GM19455 (cell line): Measurements from ENCODE around the gene SPO11.
A peak's percentile ranks its signal among the peaks of the same experiment; 100 is the strongest.

Source experiments
- ATAC-seq: cut with Tn5 transposase; IDR thresholded peaks from one replicate; pipeline ENCODE4 v1.9.1; 2021; ENCODE audit not compliant: unreplicated experiment

The SPO11 gene

GRCh38 chr20:57374931-57375651 lies 45.5 kb downstream of the SPO11 start:
- no peak for ATAC-seq

DNA sequence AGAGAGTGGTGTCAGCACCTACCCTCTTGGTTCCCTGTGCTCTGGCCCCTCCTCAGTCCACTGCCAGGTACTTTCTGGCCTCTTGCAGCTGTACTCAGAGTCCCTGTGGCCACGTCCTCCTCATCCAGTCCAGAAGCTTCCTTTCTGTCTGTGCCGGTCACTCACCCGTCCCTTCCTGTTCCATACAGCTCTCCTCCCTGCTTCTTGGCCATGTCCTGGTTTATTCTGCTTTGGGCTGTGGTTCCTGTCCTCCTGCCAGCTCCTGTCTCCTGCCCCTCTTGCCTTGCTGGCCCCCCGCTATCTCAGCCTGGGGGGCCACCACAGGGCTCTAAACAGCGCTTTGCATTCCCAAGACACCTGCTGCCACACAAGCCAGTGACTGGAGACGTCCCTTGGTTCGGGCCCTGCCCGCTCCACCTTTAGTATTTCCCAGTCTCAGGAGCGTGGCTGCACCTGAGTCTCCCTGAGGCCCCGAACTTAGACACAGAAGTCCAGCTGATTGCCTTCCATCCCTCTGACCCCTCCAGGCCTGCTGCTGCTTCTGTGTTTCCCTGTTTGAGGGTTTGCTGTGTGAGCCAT lies 46.1 kb downstream of the SPO11 start:
- ATAC-seq, result no peak

DNA sequence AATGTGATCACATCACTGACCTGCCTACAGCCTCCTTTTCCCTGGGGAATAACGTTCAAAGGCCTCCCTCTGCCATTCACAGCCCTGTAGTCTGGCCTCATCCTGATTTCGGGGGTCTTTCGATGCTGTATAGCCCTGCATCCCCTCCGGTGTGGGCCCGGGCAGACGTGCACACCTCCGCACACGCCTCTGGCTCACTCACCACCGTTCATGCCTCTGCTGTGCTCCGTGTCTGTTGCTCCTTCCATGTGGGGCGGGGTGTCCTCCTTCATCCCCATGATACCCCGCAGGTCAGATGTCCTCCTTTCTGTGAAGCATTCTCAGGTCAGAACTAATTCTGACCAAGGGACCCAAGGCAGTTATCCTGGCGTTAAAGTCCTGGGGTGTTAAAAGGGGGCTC lies 47.7 kb downstream of the SPO11 start:
- no peak for ATAC-seq

DNA sequence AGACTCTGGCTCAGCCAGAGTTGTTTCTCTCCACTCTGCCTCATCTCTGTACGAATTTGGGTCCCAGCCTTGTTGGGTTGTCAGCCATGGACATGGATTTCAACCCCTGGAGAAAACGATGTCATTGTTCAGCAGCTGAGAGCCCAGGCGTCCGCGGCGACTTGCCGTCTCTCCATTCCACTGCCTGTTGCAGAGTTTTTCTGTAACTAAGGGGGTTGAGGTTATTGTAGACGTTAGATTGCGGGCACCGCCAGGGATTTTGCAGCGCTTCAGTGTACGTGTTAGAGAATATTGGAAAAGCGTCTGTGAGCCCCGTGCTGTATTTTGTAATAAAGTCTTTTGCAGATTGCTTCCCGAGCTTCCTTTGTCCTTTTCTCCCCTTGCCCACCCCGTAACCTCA lies 48.5 kb downstream of the SPO11 start:
- ATAC-seq, result no peak

DNA sequence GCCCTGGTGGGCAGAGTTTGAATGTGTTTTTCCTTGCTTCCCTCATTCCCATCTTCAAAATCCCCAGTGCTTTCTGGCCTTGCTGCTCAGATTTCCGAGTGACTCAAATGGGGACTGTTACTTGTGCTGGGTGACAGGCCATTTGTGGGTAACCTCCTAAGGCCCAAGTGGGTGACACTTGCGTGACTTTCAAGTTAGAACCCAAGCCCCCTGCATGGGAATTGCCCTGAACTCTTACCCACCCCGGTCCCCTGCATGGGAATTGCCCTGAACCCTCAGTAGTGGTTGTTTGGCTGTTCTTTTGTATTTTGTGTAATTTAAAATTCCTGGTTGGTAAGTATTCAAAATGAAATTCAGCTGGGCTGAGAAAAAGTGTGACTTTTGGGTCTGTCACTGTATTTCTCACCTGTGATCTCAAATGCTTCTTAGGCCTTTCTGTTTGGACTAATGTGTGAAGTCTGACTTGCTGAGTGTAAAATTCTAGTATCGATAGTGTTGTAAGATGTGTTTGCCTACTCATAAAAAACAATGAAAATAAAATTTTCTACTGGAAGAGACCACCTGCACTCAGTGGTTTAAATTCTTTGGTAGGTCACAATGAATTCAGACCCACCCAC lies 49.2 kb downstream of the SPO11 start:
- no peak for ATAC-seq

- no peak for ATAC-seq
Observed at GRCh38 chr20:57379263-57379647, 49.7 kb downstream of the SPO11 start.

DNA sequence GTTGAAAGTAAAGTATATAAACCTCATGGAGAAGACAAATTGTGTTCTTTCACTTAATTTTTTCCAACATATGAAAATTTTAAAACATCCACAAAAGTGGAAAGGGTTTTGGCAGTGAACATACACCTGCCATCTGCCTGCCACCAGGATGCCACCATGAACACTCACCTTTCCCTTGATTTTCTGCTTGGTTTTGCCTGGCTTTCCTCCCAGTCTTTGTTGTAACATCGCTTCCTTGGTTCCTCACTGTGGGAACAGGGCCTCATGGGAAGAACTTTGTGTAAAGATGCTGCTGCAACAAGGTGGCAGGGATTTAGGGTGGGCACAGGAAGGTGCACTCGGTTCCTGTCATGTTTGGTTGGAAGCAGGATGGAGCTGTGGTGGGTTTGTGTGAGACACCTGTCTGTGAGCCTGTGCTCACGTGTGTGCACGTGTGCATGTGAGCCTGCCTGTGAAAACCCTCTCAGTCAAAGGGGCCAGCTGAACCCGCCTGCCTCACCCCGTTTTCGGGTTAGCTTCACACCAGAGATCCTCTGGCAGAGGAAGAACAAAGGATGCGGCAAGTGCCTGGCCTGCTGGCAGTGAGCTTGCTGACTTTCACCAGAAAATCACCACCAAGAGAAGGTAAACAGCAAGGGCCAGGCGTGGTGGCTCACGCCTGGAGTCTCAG lies 50.6 kb downstream of the SPO11 start:
- ATAC-seq, result no peak

DNA sequence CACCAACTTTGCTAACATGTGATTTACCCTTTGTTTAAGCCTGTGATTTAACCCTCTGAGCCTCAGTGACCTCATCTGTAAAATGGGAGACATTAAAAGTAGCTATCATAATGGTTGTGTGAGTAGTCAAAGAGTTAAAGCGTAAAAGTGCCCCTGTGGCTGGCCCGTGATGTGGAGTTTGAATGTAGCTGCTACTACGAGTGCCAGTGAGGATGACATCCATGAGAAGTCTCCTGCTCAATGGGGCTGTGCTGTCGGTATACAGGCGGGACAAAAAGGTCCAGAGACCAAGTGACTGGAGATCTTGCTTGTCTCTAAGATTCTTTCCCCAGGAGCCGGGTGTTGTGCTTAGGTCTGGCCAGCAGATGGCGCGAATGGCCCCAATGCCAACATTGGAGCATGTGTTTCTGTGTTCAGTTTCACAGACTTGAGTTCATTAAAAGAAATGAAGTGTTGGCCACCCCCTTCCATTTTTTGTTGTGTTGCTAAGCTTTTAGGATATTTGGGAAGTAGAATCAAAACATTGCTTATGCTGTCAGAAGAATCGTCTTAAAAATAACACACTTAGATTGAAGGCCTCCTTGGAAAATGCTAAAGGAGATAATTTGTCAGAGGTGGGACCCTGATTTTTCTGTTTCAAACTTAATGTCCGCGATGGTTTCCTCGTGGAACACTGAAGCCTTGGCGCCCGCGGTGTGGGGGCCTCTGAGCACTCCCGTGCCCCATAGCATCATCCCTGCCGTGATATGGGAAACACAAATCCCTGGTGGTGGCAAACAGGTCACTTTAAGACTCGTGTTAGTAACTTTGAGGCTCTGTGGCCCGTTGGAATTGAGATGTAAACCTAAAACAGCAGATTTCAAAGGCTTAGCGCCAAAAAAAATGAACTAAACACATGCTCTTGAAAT lies 52.2 kb downstream of the SPO11 start:
- ATAC-seq, result no peak

DNA sequence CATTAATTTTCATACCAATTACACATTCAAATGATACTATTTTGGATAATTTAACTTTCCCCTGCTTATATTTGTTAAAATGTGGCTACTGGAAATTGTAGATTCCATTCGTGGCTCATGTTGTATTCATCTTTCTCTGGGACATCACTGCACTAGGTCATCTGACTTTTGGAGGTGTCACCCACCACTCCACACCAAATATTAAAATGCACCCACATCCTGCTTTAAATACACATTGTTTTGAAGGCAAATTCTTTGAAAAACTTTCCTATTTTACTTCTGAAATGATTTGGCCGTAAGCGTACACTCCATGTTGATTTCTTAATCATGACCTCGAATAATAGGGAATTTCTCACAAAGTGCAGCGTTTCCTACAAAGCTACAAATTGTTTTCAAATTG lies 52.9 kb downstream of the SPO11 start:
- no peak for ATAC-seq

GRCh38 chr20:57383447-57384347 lies 54.1 kb downstream of the SPO11 start:
- no peak for ATAC-seq

GRCh38 chr20:57384486-57384885 lies 54.9 kb downstream of the SPO11 start:
- ATAC-seq, result no peak

GRCh38 chr20:57384953-57385761 lies 55.6 kb downstream of the SPO11 start:
- ATAC-seq, result no peak

- ATAC-seq, result no peak
Observed at GRCh38 chr20:57385940-57386339, 56.3 kb downstream of the SPO11 start.

DNA sequence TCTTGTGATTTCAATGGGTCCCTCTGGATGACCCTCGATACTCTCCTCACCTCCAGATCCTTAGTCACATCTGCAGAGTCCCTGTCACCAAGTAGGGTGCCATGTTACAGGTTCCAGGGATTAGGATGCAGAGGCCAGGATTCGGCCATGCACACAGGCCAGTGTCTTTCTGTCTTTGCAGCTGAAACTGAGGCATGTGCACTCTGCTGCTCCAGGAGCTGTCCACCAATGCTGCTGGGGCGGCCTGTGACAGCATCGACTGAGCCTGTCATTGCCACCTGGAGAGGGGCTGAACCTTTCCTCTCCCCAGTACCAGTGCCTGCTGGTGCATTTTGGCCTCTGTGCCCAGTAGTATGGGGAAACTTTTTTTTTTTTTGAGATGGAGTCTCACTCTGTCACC lies 57.2 kb downstream of the SPO11 start:
- no peak for ATAC-seq

GRCh38 chr20:57387463-57387862 lies 57.9 kb downstream of the SPO11 start:
- no peak for ATAC-seq

GRCh38 chr20:57387945-57388371 lies 58.4 kb downstream of the SPO11 start:
- no peak for ATAC-seq

GRCh38 chr20:57388953-57389694 lies 59.5 kb downstream of the SPO11 start:
- peak; percentile 25 for ATAC-seq
